GM18867 (cell line): Measurements from ENCODE around the gene ATP7B.
"Not testable (repeated sequence)": the region's sequence is repeated elsewhere in the genome, so short reads cannot be mapped to it uniquely, and the experiment has no call there.

Experiments used
- ATAC-seq: cut with Tn5 transposase; IDR thresholded peaks from one replicate; pipeline ENCODE4 v1.9.1; 2021; ENCODE audit warnings: mild to moderate bottlenecking, moderate library complexity; ENCODE audit not compliant: unreplicated experiment

The ATP7B gene

GRCh38 chr13:52006523-52007245 is 4.6 kb downstream of the ATP7B start:
- no peak for ATAC-seq

GRCh38 chr13:52005841-52006522 is 5.3 kb downstream of the ATP7B start:
- ATAC-seq = no peak

GRCh38 chr13:52004511-52005170 is 6.6 kb downstream of the ATP7B start:
- no peak for ATAC-seq

- no peak for ATAC-seq
Measured at GRCh38 chr13:52003541-52003940, 7.7 kb downstream of the ATP7B start.

DNA sequence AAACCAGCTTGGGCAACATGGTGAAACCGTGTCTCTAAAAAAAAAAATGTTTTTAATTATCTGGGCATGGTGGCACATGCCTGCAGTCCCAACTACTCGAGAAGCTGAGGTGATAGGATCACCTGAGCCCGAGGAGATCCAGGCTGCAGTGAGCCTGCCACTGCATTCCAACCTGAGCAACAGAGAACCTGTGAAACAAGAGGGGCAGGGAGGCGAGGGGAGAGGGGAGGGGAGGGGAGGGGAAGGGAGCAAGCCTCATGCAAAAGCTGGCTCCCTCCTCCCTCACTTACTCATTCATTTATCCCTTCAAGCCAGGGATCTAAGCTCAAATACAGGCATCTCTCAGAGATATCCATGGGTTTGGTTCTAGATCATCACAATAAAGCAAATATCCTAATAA is 8.9 kb downstream of the ATP7B start:
- no peak for ATAC-seq

GRCh38 chr13:52001120-52001731 is 10.0 kb downstream of the ATP7B start:
- peak; percentile 91 for ATAC-seq

- ATAC-seq = no peak
Measured at GRCh38 chr13:51999921-52000320, 11.3 kb downstream of the ATP7B start.

DNA sequence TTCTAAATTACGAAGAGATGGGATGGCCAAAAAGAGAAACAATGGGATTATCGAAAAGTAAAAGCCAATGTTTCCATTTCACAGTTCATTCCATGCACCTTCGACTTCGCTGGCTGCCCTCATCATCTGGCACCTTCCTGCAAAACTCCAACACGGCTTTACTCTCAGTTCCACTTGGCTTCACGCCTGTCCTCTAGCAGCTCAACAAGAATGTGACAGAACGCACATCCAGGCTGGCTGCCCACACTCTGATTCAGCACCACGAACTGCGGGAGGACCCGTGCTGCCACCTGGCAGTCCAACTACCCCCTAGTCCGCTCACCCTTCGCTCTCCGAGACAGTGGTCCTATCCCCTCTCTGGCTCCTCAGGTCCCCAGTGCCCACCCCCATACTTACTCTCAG is 11.7 kb downstream of the ATP7B start:
- ATAC-seq = no peak

- no peak for ATAC-seq
Measured at GRCh38 chr13:51998723-51999509, 12.3 kb downstream of the ATP7B start.

- no peak for ATAC-seq
Measured at GRCh38 chr13:51997641-51998330, 13.5 kb downstream of the ATP7B start.

DNA sequence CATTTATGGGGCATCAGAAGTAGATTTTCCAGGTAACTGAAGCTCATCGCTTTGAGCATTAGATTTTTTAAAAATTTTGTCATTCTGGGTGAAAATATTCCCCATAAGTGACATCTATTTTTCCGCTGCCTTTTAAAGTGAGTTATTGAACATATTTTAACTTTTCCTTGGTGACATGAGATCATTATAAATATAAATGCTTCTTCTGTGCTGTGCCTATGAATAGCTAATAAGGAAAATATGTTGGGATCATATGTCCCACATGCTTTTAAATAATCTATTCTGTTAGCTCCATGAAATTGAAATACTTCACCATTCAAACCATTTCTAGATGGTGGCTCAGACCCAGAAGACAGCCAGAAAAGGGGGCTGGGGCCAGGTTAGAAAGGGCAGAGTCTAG is 14.1 kb downstream of the ATP7B start:
- ATAC-seq = no peak

DNA sequence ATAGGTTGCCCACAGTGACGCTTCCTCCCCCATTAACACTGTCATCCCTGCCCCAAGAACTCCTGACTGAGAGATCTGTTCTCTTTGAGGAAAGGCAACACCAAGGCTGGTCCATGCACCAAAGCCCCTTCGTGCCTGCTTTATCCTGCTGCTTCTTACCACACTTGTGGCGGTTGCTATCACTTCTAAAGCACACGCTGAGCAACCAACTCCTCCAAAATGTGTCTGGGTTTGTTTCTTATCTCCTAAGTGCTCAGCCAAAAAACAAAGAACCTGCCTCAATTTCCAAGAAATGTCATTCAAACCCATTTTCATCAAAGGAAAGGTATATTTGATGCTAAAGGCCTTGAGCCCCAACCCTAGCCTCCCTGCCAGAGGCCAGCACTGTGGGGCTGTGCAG is 14.6 kb downstream of the ATP7B start:
- no peak for ATAC-seq

GRCh38 chr13:51995677-51996551 is 15.3 kb downstream of the ATP7B start:
- ATAC-seq = no peak

DNA sequence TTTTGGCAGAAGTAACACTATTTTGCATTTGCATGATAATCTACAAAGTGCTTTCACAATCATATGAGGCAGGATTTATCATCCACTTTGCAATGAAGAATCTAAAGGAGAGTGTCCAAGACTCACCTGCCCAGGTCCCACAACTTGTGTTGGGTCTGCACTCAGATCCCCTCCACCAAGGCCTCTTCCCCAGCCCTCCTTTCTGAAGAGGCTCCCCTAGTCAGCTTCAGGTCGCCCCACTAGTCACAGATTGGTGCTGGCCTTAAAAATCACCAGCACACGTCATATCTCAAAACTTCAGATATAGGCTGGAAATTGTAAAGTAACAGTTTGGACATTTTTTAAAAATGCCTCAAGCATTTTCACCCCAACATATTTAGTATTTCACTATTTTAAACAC is 17.5 kb downstream of the ATP7B start:
- ATAC-seq = no peak

DNA sequence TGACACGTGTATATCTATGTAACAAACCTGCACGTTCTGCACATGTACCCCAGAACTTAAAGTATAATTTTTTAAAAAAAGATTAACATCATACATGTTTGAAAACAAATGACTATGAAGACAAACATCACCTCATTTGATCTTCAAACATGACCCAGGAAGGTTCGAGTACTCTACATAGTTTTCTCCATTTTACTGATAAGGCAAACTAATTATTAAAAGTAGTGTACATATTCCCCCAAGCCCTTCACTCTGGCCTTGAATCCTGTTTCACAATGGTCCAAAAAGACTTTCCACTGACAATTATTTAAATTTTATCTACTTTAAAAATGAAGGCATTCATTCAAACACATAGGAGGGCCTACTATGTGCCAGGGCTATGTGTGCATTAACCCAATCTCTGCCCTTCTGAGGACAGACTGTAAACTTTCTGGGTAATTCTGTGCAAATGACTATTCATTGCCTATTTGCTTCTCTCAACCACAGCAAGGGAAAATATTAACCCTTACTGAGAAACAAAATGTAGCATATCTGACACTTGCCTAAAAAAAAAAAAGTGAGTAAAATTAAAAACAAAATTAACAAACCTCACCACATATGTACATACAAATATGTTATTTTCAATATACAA is 22.1 kb downstream of the ATP7B start:
- no peak for ATAC-seq

DNA sequence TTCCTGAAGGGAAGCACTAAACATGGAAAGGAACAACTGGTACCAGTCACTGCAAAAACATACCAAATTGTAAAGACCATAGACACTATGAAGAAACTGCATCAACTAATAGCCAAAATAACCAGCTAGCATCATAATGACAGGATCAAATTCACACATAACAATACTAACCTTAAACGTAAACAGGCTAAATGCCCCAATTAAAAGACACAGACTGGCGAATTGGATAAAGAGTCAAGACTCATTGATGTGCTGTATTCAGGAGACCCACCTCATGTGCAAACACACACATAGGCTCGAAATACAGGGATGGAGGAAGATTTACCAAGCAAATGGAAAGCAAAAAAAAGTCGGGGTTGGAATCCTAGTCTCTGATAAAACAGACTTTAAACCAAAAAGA is 26.3 kb downstream of the ATP7B start:
- ATAC-seq = not testable (repeated sequence)

- not testable (repeated sequence) for ATAC-seq
Measured at GRCh38 chr13:51983292-51983691, 28.0 kb downstream of the ATP7B start.

- no peak for ATAC-seq
Measured at GRCh38 chr13:51981355-51981754, 29.9 kb downstream of the ATP7B start.

DNA sequence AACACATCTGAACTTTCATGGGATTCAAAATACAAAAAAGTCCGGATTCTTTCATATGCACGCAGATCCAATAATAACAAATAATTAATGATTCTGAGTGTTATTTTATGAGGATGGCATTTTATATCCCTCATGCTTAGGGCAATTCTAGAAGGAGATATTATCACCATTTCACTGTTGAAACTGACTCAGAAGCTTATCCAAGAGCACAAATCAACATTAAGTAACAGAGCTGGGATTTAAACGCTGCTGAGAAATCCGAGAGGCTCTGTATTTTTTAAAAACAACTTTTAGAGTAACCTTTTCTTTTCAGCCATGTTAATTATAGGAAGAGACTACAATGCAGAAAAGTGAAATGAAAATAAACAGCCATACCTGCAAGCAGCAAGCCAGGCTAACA is 30.3 kb downstream of the ATP7B start:
- ATAC-seq = no peak
